Right cardiac atrium (tissue), 5 donors: Measurements from ENCODE around the gene TNP2. TPM values are rescaled to one million over a fixed set of nuclear protein-coding genes. Genes with fewer than 3 reads are reported as not detected.

Source experiments
- ATAC-seq, 2 donors: fragments of 200-7000 bp; cut with Tn5 transposase; one replicate each; pipeline versions ENCODE4 v1.8.0 to v1.9.1; 2020; ENCODE audit warnings: moderate library complexity in 2 of 2, mild to moderate bottlenecking in 1 of 2
- DNase-seq, 3 donors: peaks; one replicate each; pipeline ENCODE4 v3.0.0-alpha.2; 2020
- H3K27ac ChIP-seq: one replicate; pipeline ENCODE4 v1.5.1; 2013; ENCODE audit warnings: mild to moderate bottlenecking, low read length, control low read depth, moderate library complexity
- H3K27me3 ChIP-seq: one replicate; pipeline ENCODE4 v1.6.1; 2013; ENCODE audit not compliant: control insufficient read depth, insufficient read depth
- H3K4me1 ChIP-seq: one replicate; pipeline ENCODE4 v1.6.1; 2013; ENCODE audit warnings: low read length; ENCODE audit not compliant: control insufficient read depth, insufficient read depth
- H3K4me3 ChIP-seq: one replicate; pipeline ENCODE4 v1.5.1; 2013; ENCODE audit warnings: low read length, control low read depth
- H3K9me3 ChIP-seq: one replicate; pipeline ENCODE4 v1.6.1; 2013; ENCODE audit warnings: low read length; ENCODE audit not compliant: control insufficient read depth
- WGBS: extraction: QIAGEN DNeasy Blood & Tissue Kit; methylation state at CpG from one replicate; pipeline ENCODE4 v1.1.7; 2013; 5-methylcytosine and 5-hydroxymethylcytosine counted together
- intact Hi-C, 4 donors: fragments of 100-400 bp; cut with DNase I; formaldehyde crosslinking; loops; one replicate each; pipeline versions ENCODE4 v1.11.0 to v1.14.0; 2022 to 2023
- microRNA-seq, 2 donors: library from miRNA; unstranded; fragments of <30 nt; microRNA quantifications; one replicate each; pipeline ENCODE4 v1.2.0, GENCODE V29; 2020 to 2021
- polyA plus RNA-seq: library from polyadenylated mRNA; stranded (reverse); fragments of 200-250 nt; gene quantifications from one replicate; pipeline ENCODE4 v1.2.3, GENCODE V29; 2013
- total RNA-seq, 4 donors: library from RNA; stranded (reverse); fragmentation: NEBNext Ultra II Directional; extraction: Animal tissue kit (Norgen Biotek cat#: 25700); gene quantifications; one replicate each; pipeline ENCODE4 v1.2.1, GENCODE V29; 2021
- donor health status: healthy with polysubstance abuse.
- donor health status: DM: no; HTN: yes; CAD: no.
- donor health status: DM: no; HTN: no; CAD: no.
- donor health status: DM: no; HTN: yes; CAD: no; lungs with severe emphysema.
- donor health status: DM: yes; HTN: yes; CAD: no.

Gene TNP2
- total and polyA plus RNA-seq, 5 donors = not detected

DNA sequence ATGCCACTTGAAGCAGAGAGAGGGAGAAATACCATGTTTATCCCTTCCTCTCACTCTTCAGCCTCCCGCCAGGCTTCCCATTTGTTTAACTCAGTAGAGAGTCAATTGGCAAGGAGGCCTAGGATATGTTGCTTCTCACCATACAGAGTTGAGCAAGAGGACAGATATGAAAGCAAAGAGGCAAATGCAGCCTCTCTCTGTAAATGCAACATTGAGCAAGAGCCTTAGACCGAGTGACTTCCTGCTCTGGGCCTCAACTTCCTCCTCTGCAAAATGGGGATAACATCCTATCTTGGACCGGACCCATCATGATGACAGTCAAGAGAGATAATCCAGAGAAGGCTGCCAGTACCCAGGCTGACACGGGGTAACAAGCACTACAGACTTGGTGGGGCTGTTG lies 49.9 kb downstream of the TNP2 start:
- ATAC-seq (no peak), DNase-seq (no peak)
- H3K27me3 ChIP-seq = no peaks in the 10 kb centered on the region
- WGBS = 77% methylated on average over 4 of the region's 4 CpGs
- intact Hi-C loops = no loop called here
- no peaks in the 10 kb centered on the region for H3K4me1 ChIP-seq
- H3K27ac ChIP-seq = no peak overlapping the region
- no peak overlapping the region for H3K4me3 ChIP-seq
- H3K9me3 ChIP-seq = peaks cover 4% of the 10 kb centered on the region

DNA sequence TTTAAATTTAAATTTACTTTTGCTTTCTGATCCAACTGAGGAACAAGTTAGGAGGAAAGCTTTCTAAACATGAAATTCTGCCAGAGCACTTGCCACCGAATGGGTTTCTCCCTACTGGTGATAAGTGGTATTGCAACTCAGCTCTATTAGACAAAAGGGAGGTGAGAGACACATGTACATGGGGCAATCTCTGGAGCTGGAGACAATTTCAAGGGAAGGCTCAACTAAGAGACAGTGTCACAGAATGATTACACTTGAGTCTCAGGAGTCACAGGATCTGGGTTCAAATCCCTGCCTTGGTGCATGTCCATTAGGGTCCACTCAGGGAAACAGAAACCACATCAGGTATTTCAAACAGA lies 50.5 kb downstream of the TNP2 start:
- H3K4me1 ChIP-seq = no peaks in the 10 kb centered on the region
- no peak for DNase-seq
- WGBS = 79% methylated on average over 1 of the region's 1 CpG
- no peaks in the 10 kb centered on the region for H3K27me3 ChIP-seq
- no peak for ATAC-seq
- intact Hi-C loops = no loop called here
- no peak overlapping the region for H3K4me3 ChIP-seq
- H3K9me3 ChIP-seq = peaks cover 4% of the 10 kb centered on the region
- H3K27ac ChIP-seq = no peak overlapping the region

Small RNA genes lying within 50 kb of the gene (microRNA-seq; reads per million reads assigned to microRNA genes)
- 0 reads per million in 2 donors for gene MIR548H2

Other genes with a start within 250 kb of the TNP2 start
- gene SOCS1, start 13.1 kb downstream of the TNP2 start, total RNA-seq = 1 to 10 TPM in 3 of 4 donors, under 1 TPM in 1; 0.96 to 5.5 (median 2.2) TPM
- gene SOCS1, start 13.1 kb downstream of the TNP2 start, polyA plus RNA-seq = 2.1 TPM
- not detected for gene PRM3, start 4.3 kb upstream of the TNP2 start, total RNA-seq
- gene PRM3, start 4.3 kb upstream of the TNP2 start, polyA plus RNA-seq = not detected
- not detected for gene PRM2, start 7.2 kb upstream of the TNP2 start, total RNA-seq
- not detected for gene PRM2, start 7.2 kb upstream of the TNP2 start, polyA plus RNA-seq
- not detected for gene PRM1, start 12.0 kb upstream of the TNP2 start, total RNA-seq
- gene PRM1, start 12.0 kb upstream of the TNP2 start, polyA plus RNA-seq = not detected
- under 1 TPM in 3 of 4 donors, not detected in 1; 0.40 to 0.97 (median 0.67) TPM for gene RMI2, start 76.1 kb upstream of the TNP2 start, total RNA-seq
- 0.20 TPM for gene RMI2, start 76.1 kb upstream of the TNP2 start, polyA plus RNA-seq